ENCODE results near the gene SEMA4D.
A peak's percentile ranks its signal among the peaks of the same experiment; 100 is the strongest.

The SEMA4D gene

GRCh38 chr9:89342948-89343347, 155.0 kb downstream of the SEMA4D start:
- no peak for FAIRE-seq

- no peak for FAIRE-seq
These were observed 155.7 kb downstream of the SEMA4D start for GRCh38 chr9:89342213-89342612.

GRCh38 chr9:89340332-89340731, 157.6 kb downstream of the SEMA4D start:
- FAIRE-seq, result no peak

GRCh38 chr9:89339807-89340206, 158.1 kb downstream of the SEMA4D start:
- no peak for FAIRE-seq

GRCh38 chr9:89330513-89330912, 167.4 kb downstream of the SEMA4D start:
- FAIRE-seq, result no peak

GRCh38 chr9:89329917-89330316, 168.0 kb downstream of the SEMA4D start:
- FAIRE-seq, result no peak

GRCh38 chr9:89328064-89328463, 169.8 kb downstream of the SEMA4D start:
- FAIRE-seq, result no peak

- no peak for FAIRE-seq
These were observed 172.2 kb downstream of the SEMA4D start for GRCh38 chr9:89325733-89326132.

GRCh38 chr9:89323390-89323789, 174.5 kb downstream of the SEMA4D start:
- FAIRE-seq, result no peak

GRCh38 chr9:89319015-89319905, 178.7 kb downstream of the SEMA4D start:
- FAIRE-seq, result no peak

- peak; percentile 94 for FAIRE-seq
These were observed 179.5 kb downstream of the SEMA4D start, which contains the start of gene SECISBP2 for GRCh38 chr9:89318123-89319014. TSS of gene SECISBP2 (plus strand) at chr9:89318500. CDS start at chr9:89318577, 77 bp downstream.

- no peak for FAIRE-seq
These were observed 180.6 kb downstream of the SEMA4D start for GRCh38 chr9:89317282-89317681.

- no peak for FAIRE-seq
These were observed 182.4 kb downstream of the SEMA4D start for GRCh38 chr9:89315482-89315881.

- no peak for FAIRE-seq
These were observed 183.0 kb downstream of the SEMA4D start for GRCh38 chr9:89314955-89315354.

GRCh38 chr9:89313842-89314241, 184.1 kb downstream of the SEMA4D start:
- no peak for FAIRE-seq

GRCh38 chr9:89312222-89312571, 185.7 kb downstream of the SEMA4D start:
- FAIRE-seq, result no peak

- FAIRE-seq, result no peak
These were observed 186.3 kb downstream of the SEMA4D start for GRCh38 chr9:89311346-89312221.
